ENCODE data around the gene PIK3CB. TPM values are rescaled to one million over a fixed set of nuclear protein-coding genes. Genes with fewer than 3 reads are reported as not detected.
"Not testable (repeated sequence)": the region's sequence is repeated elsewhere in the genome, so short reads cannot be mapped to it uniquely, and the experiment has no call there.

The PIK3CB gene
- total RNA-seq, 4 donors from 2014 or later, result 20.3 to 46.4 (median 37.3) TPM

DNA sequence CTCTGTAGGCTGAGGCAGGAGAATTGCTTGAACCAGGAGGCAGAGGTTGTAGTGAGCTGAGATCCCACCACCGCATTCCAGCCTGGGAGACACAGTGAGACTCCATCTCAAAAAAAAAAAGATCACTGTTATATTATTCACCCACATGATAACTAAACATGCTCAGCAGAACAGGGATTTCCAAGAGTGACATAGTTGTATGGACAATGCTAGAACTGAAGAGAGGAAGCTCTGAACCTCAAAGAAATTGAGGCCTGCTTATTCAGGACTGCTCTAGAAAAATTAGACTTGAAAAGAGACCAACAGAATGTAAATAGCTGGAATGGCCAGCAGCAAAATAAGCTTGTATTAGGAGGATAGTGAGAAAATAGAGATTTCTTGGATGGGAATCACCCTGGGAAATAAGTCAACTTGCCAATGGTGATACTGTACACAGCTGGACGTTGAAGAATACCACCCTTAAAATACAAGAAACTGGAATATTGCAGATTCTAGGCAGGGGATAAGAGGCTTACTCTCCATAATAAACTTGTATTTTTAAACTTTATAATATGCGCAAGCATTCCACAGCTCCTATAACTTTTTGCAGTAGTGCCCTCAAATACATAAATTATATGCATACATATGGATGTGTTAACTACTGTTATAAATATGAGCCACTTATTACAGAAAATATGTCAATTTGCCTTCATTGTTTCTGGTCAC is 28.2 kb downstream of the PIK3CB start:
- no peak for ATAC-seq
- no peak overlapping the region for H3K4me3 ChIP-seq
- TF ChIP-seq, protein P1, sequence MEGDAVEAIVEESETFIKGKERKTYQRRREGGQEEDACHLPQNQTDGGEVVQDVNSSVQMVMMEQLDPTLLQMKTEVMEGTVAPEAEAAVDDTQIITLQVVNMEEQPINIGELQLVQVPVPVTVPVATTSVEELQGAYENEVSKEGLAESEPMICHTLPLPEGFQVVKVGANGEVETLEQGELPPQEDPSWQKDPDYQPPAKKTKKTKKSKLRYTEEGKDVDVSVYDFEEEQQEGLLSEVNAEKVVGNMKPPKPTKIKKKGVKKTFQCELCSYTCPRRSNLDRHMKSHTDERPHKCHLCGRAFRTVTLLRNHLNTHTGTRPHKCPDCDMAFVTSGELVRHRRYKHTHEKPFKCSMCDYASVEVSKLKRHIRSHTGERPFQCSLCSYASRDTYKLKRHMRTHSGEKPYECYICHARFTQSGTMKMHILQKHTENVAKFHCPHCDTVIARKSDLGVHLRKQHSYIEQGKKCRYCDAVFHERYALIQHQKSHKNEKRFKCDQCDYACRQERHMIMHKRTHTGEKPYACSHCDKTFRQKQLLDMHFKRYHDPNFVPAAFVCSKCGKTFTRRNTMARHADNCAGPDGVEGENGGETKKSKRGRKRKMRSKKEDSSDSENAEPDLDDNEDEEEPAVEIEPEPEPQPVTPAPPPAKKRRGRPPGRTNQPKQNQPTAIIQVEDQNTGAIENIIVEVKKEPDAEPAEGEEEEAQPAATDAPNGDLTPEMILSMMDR (IDR thresholded peaks at IDR 0.05), result no peak
- TF ChIP-seq EP300 (IDR thresholded peaks at IDR 0.05) (no peak), POLR2AphosphoS5 (IDR thresholded peaks at IDR 0.05) (no peak)
- H3K9me3 ChIP-seq, result no peaks in the 10 kb centered on the region
- no peak overlapping the region for H3K27ac ChIP-seq
- WGBS, 2 donors (ENCODE audit: low coverage in 1 of 2), result 63 to 70% methylated on average over 3 of the region's 3 CpGs
- H3K4me1 ChIP-seq, result peaks cover 0 to 15% (median 0%) of the 10 kb centered on the region in 3 donors
- H3K36me3 ChIP-seq, result no peaks in the 10 kb centered on the region
- H3K27me3 ChIP-seq, result no peaks in the 10 kb centered on the region

DNA sequence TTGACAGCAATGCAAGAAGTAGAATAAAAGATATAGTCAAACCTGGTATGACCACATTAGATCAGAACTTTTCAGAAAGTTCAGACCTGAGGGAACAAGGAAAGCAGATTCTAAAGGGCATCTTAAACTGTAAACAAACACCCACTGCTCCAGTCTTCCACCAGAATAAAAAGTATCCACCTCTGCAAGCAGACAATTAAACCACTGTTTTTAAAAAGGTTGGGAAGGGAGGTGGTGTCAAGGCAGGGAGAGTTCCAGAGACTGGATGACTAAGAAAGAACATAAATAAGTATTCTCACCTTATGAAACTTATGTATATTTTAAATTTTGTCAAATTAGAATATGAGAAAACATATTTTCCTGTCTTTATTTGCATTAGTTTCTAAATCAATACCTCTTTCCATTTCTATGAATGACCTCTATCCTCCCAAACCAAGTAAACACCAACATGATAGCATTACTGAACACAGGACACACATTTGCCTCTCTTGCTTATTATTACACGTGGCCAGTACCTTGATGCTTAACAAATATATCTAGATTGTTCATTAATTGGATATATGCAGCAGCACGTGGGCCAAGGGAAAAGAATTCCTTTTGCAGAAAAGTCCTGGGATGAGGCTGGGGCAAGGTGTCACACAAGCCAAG is 31.6 kb downstream of the PIK3CB start:
- Histone ChIP-seq H3K4me3 (no peak overlapping the region), H3K27me3 (no peaks in the 10 kb centered on the region), H3K9me3 (no peaks in the 10 kb centered on the region), H3K36me3 (no peaks in the 10 kb centered on the region), H3K27ac (peak overlapping the region in 2 of 4 donors; percentile 38 to 48), H3K4me1 (peaks cover 0 to 34% (median 0%) of the 10 kb centered on the region in 3 donors)
- WGBS, 2 donors (ENCODE audit: low coverage in 1 of 2), result 71% methylated on average over 2 of the region's 2 CpGs; no CpG with 5 or more reads in 1 of the 2 donors
- no peak for ATAC-seq
- no peak for TF ChIP-seq POLR2AphosphoS5 (IDR thresholded peaks at IDR 0.05)
- no peak for TF ChIP-seq EP300 (IDR thresholded peaks at IDR 0.05)
- no peak for TF ChIP-seq POLR2A (IDR thresholded peaks at IDR 0.05)
- TF ChIP-seq, protein P1 (IDR thresholded peaks at IDR 0.05), result no peak

DNA sequence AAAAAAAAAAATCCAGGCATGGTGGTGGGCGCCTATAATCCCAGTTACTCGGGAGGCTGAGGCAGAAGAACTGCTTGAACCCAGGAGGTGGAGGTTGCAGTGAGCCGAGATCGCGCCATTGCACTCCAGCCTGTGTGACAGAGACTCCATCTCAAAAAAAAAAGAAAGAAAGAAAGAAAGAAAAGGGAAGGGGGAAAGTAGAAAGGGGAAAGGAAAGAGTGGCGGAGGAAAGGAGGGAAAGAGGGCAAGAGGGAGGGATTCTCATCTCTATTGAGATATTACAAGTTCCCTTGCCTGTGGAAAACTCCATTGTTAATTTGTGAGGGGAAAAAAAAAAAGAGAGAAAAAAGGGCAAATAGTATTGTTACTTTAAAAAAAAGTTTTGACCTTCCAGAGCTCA is 32.5 kb downstream of the PIK3CB start:
- ATAC-seq, H3K27me3 ChIP-seq, H3K9me3 ChIP-seq, H3K36me3 ChIP-seq, H3K4me3 ChIP-seq: not testable (repeated sequence)
- Histone ChIP-seq H3K4me1 (peaks cover 0 to 34% (median 0%) of the 10 kb centered on the region in 3 donors), H3K27ac (peak overlapping the region in 2 of 4 donors; percentile 38 to 48)
- 80 to 89% methylated on average over 1 to 6 of the region's 6 CpGs for whole genome bisulfite sequencing, 2 donors (ENCODE audit: low coverage in 1 of 2)

DNA sequence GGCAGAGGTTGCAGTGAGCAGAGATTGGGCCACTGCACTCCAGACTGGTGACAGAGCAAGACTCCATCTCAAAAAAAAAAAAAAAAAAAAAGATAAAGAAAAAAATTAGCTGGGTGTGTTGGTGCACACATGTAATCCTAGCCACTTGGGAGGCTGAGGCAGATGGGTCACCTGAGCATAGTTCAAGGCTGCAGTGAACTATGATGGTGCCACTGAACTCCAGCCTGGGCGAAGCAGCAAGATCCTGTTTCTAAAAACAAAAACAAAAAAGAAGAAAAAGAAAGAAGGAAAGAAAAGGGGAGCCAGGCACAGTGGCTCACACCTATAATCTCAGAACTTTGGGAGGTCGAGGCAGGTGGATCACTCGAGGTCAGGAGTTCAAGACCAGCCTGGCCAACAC is 32.9 kb downstream of the PIK3CB start:
- WGBS, 2 donors (ENCODE audit: low coverage in 1 of 2), result 97% methylated on average over 3 of the region's 3 CpGs; no CpG with 5 or more reads in 1 of the 2 donors
- TF ChIP-seq POLR2AphosphoS5 (IDR thresholded peaks at IDR 0.05), result no peak
- no peak for TF ChIP-seq POLR2A (IDR thresholded peaks at IDR 0.05)
- no peak for TF ChIP-seq EP300 (IDR thresholded peaks at IDR 0.05)
- TF ChIP-seq, protein P1 (IDR thresholded peaks at IDR 0.05), result no peak
- no peak overlapping the region for H3K27ac ChIP-seq
- H3K36me3 ChIP-seq, result no peaks in the 10 kb centered on the region
- H3K4me1 ChIP-seq, result peaks cover 0 to 34% (median 0%) of the 10 kb centered on the region in 3 donors
- ATAC-seq, result no peak
- H3K4me3 ChIP-seq, result no peak overlapping the region
- H3K9me3 ChIP-seq, result no peaks in the 10 kb centered on the region
- no peaks in the 10 kb centered on the region for H3K27me3 ChIP-seq

DNA sequence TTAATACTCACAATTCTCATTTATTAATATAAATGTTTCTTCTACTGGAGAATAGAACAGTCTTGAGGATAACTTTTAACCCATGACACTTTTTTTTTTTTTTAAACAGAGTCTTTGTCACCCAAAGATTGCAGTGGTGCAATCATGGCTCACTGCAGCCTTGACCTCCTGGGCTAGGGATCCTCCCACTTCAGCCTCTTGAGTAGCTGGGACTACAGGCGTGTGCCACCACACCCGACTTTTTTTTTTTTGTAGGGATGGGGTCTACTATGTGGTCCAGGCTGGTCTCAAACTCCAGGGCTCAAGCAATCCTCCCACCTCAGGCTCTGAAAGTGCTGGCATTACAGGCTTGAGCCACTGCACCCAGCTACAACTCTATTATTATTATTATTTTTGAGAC is 34.5 kb downstream of the PIK3CB start:
- no peak for TF ChIP-seq POLR2A (IDR thresholded peaks at IDR 0.05)
- no peak for TF ChIP-seq EP300 (IDR thresholded peaks at IDR 0.05)
- TF ChIP-seq POLR2AphosphoS5 (IDR thresholded peaks at IDR 0.05), result no peak
- TF ChIP-seq, protein P1 (IDR thresholded peaks at IDR 0.05), result no peak
- ATAC-seq, result peak; percentile 19

More for the DNA sequence above, 34.5 kb downstream of the PIK3CB start:
- Histone ChIP-seq H3K9me3 (no peaks in the 10 kb centered on the region), H3K4me3 (no peak overlapping the region), H3K27me3 (no peaks in the 10 kb centered on the region), H3K27ac (peak overlapping the region; percentile 26 to 79 (median 62)), H3K4me1 (peaks cover 0 to 34% (median 0%) of the 10 kb centered on the region in 3 donors), H3K36me3 (no peaks in the 10 kb centered on the region)
- WGBS, 2 donors (ENCODE audit: low coverage in 1 of 2), result 86% methylated on average over 2 of the region's 2 CpGs; no CpG with 5 or more reads in 1 of the 2 donors
